ENCODE measurements around the gene PDGFA.

- no peak for TF ChIP-seq YY1 (IDR thresholded peaks at IDR 0.05; ENCODE audit: insufficient read depth, insufficient read length)
- TF ChIP-seq ZNF274 (IDR thresholded peaks at IDR 0.05; ENCODE audit: low read depth, low read length): no peak
Measured at GRCh38 chr7:536231-536630, 16.6 kb upstream of the PDGFA start.

All from NT2/D1 (cell line).